ENCODE results near the gene CYP8B1.

CYP8B1 gene

DNA sequence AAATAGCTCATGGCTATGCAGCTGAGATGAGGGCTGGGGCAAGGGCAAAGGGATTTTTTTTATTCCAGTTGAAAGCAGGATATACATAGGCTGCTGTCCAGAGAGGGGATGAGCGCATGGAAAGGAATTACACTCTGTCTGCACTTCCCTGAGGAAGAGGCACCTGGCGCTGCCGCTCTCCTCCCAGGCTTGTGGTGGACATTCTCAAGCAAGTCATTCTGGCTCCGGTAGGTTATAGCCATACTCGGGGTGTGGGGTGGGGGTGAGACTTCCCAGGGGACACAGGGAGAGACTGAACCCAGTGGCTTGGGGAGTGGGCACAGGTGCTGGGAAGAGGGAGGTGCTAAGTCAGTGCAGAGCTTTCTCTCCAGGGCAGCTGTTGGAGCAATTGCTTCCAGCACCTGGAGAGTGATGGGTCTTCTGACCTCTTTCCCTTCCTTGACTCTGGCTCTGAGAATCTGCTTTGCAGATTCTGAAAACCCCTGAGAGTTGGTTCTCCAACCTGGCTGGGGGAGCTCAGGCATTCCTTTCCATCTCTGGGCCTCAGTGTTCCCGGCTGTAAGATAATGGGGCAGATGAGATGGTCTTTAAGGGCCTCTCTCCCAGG is 24.3 kb downstream of the CYP8B1 start:
- DNase-seq, result no peak

DNA sequence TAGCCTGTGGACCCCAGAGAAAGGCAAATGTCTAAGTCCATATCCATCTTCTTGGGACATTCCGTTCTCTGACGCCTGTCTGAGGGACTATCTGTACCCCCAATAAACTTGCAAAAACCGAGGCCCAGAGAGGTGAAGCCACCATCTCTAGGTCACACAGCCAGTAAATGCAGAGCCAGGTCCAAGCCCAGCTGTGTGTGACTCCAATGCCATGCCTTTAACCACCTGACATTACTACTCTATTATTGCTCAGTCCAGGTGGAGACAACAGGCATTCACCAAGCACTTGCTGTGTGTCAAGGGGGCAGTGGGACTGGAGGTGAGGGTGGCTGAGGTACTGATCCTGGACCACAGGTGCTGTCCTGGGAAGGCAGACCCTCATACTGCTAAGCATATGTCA is 25.4 kb downstream of the CYP8B1 start:
- DNase-seq, result no peak

- no peak for DNase-seq
Measured at GRCh38 chr3:42849017-42849416, 26.7 kb downstream of the CYP8B1 start.

- DNase-seq, result no peak
Measured at GRCh38 chr3:42847731-42848130, 27.9 kb downstream of the CYP8B1 start.

DNA sequence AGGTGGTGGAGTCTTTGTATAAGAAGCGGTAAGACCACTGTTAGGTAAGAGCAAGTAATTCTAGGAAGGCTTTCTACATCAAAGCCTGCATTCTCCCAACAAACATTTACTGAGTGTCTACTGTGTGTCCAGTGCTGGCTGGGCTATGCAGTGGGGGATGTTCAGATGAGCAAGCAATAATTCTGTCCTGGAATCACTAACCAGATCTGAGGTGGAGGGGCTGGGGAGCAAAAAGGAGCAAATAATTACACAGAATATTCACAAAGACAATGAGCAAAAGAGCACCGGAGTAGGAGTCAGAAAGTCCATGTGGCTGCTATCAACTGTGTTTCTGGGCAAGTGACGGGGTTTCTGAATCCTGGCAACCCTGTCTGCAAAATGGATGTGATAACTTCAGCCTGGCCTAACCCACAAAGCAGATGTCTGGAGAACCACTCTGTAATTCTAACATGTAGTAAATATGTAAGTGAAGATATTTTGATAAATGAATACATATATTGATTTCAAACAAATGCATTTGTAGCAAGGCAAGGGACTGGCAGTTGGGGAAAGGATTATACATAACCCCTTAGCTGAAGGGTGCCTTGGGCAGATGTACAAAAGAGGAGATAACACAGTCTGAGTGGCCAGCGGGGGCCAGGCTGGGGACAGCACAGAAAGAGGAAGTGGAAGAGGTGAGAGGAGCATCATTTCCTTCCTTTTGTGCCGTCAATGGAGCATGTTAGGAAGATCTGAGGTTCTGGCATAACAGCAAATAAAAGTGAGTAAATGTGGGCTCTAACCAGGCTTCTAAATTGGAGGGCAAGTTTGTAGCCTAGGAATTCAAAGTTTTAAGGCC is 28.8 kb downstream of the CYP8B1 start:
- no peak for DNase-seq

GRCh38 chr3:42844815-42845214 is 30.9 kb downstream of the CYP8B1 start:
- no peak for DNase-seq

GRCh38 chr3:42844412-42844713 is 31.3 kb downstream of the CYP8B1 start:
- DNase-seq, result no peak

GRCh38 chr3:42843713-42844411 is 31.8 kb downstream of the CYP8B1 start:
- DNase-seq, result no peak

- DNase-seq, result no peak
Measured at GRCh38 chr3:42841332-42841731, 34.3 kb downstream of the CYP8B1 start.

- no peak for DNase-seq
Measured at GRCh38 chr3:42839616-42840015, 36.1 kb downstream of the CYP8B1 start.

DNA sequence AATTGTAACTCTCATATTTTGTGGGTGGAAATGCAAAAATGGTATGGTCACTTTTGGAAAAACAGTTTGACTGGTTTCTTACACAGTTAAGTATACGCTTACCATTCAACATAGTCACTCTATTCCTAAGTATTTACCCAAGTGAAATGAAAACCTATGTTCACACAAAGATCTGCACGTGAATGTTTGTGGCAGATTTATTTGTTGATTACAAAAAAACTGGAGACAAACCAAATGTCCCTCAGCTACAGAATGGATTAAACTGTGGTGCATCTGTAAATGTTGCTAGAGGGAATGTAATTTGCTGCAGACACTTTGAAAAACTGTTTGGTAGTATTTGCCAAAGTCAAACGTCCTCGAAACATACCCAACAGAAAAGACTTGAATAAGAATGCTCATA is 37.1 kb downstream of the CYP8B1 start:
- DNase-seq, result no peak

DNA sequence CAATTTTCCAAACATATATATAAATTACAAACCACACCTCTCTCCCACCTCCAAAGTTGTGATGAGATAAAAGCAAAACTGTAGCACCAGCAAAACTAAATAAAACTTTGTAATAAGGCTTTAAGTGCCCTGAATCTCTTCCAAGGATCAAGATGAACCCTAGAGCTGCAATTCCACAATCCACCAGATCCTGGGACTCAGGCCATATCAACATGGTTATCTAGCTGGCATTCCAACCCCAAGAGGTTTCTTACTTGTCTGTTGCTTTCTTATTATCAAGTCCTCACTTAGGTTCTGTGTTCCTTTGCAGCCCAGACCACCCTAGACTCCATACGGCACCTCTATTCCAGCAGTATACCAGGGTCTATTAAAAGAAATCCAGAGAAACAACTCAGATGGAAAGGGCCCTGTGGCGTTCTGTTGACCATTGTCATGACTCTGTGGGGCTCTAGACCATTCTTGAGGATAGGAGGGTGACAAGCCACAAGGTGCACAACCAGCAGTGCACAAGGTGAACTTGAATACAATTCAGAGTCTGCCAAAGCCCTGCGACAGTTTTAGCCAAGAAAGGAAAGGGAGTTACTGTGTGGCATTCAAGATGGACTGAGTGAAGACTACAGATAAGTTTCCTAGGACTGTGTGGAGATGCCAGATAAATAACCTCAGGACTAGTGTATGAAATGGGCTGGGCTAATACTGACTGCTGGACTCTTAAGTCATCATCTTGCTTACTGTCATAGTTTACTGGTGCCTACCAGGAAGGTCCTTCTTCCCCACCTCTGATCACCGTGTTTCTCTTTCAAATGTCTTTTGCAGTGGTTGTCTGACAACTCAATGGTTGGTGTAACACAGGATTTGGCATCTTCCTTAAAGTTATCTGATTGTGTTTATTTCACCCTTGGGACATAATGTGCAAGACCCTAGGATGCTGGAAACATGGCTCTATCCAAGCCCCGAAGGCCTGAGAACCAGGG is 39.2 kb downstream of the CYP8B1 start:
- DNase-seq, result no peak

- DNase-seq, result no peak
Measured at GRCh38 chr3:42831321-42831713, 44.4 kb downstream of the CYP8B1 start.

GRCh38 chr3:42830437-42831320 is 45.0 kb downstream of the CYP8B1 start:
- DNase-seq, result no peak

GRCh38 chr3:42829628-42830436 is 45.8 kb downstream of the CYP8B1 start:
- DNase-seq, result no peak

DNA sequence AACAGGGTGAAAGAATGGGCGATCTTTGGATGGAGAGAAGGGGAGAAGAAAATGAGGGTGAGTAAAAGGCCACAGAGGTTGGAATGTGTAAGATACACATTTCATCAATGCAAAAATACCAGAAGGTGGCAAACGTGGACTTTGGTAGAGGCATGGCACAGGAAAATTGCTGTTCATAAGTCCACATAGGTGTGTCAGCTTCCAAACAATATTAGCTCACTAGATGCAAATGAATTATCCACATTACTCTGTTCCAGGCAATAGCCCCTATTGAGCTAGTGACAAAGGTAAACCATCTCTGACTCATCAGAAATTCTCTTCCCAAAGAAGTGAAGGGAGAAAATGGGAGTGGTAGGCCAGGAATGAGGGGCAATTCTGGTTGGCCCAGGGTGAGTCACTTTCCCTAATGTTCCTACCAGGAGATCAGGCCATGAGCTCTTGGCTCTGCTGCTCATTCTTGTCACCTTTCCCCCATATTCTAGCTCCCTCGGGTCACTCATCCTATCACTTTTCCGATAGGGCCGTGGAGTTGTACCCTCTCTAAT is 46.5 kb downstream of the CYP8B1 start:
- DNase-seq, result no peak

GRCh38 chr3:42827654-42828053 is 48.0 kb downstream of the CYP8B1 start:
- no peak for DNase-seq

GRCh38 chr3:42827023-42827422 is 48.7 kb downstream of the CYP8B1 start:
- DNase-seq, result no peak

GRCh38 chr3:42826141-42826540 is 49.5 kb downstream of the CYP8B1 start:
- no peak for DNase-seq

DNA sequence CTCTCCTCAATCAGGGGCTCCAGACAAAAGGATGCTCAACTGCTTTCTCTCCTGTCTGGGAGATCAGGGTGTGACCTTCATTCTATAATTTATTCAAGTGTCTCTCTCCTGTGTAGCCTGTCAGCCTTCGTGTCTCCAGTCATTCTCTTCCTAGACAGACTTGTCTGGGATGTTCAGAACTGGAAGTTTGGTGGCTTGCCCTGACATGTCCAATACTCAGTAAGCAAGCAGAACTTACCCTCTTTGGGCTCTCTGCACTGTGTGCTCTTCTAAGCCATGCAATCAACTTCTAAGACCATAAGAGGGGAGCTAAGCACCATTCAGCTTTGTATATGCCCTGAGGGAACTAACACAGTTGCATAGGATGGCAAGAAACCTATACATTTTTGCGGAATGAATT is 52.3 kb downstream of the CYP8B1 start:
- no peak for DNase-seq

DNA sequence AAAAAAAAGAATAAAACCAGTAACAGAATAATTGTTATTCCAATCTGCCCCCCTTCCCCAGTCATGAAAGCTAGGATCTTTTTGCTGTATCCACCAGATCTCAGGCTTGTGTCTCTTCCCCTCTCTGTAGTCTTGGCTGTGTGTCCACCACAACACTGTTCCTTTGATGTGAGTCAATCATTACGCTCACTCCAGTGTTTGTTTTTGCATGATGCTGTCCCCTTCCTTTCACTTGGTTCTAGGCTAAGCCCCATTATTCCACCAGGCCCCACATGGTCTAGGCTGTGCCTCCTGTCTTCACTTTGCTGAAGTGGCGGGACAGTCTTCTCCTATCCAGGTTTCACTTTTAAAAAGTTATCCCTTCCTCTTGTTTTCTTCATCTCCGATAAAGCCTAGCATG is 52.9 kb downstream of the CYP8B1 start:
- no peak for DNase-seq
